RWPE2 (cell line): Measurements from ENCODE around the gene HEMK1.

ENCODE experiments used
- ATAC-seq: fragments of 200-7000 bp; cut with Tn5 transposase; 3 replicates; pipeline ENCODE4 v1.9.1; 2021; ENCODE audit warnings: low read depth
- DNase-seq: peaks from one replicate; pipeline ENCODE4 v3.0.0-alpha.2; 2020; ENCODE audit warnings: low spot score
- H3K27ac ChIP-seq: fragments of 450-650 bp; 2 replicates; pipeline ENCODE4 v1.5.1; 2017; ENCODE audit warnings: mild to moderate bottlenecking; ENCODE audit not compliant: poor library complexity, severe bottlenecking
- H3K27me3 ChIP-seq: fragments of 250-450 bp; sonication (Bioruptor Pico); 2 replicates; pipeline ENCODE4 v1.5.1; 2021; ENCODE audit warnings: mild to moderate bottlenecking, moderate library complexity; ENCODE audit not compliant: insufficient read depth, poor library complexity, severe bottlenecking
- H3K36me3 ChIP-seq: fragments of 250-450 bp; sonication (Bioruptor Pico); 2 replicates; pipeline ENCODE4 v1.5.1; 2020; ENCODE audit warnings: low read depth, mild to moderate bottlenecking, moderate library complexity
- H3K4me1 ChIP-seq: fragments of 250-450 bp; sonication (Bioruptor Pico); 2 replicates; pipeline ENCODE4 v1.5.1; 2021; ENCODE audit warnings: mild to moderate bottlenecking, moderate library complexity; ENCODE audit not compliant: insufficient read depth, poor library complexity, severe bottlenecking
- H3K4me3 ChIP-seq: fragments of 250-450 bp; sonication (Bioruptor Pico); 2 replicates; pipeline ENCODE4 v1.5.1; 2021; ENCODE audit warnings: mild to moderate bottlenecking, moderate library complexity; ENCODE audit not compliant: severe bottlenecking
- H3K9me3 ChIP-seq: fragments of 250-450 bp; sonication (Bioruptor Pico); 2 replicates; pipeline ENCODE4 v1.5.1; 2021; ENCODE audit warnings: mild to moderate bottlenecking, moderate library complexity; ENCODE audit not compliant: severe bottlenecking
- CTCF ChIP-seq: fragments of 450-650 bp; IDR thresholded peaks from one replicate; pipeline ENCODE4 v1.5.1; 2017; ENCODE audit warnings: mild to moderate bottlenecking, moderate library complexity; ENCODE audit not compliant: poor library complexity, severe bottlenecking

HEMK1 gene

GRCh38 chr3:50559702-50560101 lies 9.6 kb upstream of the HEMK1 start:
- Histone ChIP-seq H3K27ac (no peak overlapping the region), H3K36me3 (no peaks in the 10 kb centered on the region), H3K27me3 (no peaks in the 10 kb centered on the region), H3K9me3 (no peaks in the 10 kb centered on the region), H3K4me1 (peaks cover 7% of the 10 kb centered on the region), H3K4me3 (no peak overlapping the region)
- TF ChIP-seq CTCF: no peak
- DNase-seq: no peak
- ATAC-seq: no peak

- ATAC-seq (peak; percentile 59), DNase-seq (no peak)
- no peak for TF ChIP-seq CTCF
Measured at GRCh38 chr3:50562861-50563260, 6.5 kb upstream of the HEMK1 start.

GRCh38 chr3:50563867-50564266 lies 5.5 kb upstream of the HEMK1 start:
- H3K27ac ChIP-seq: no peak overlapping the region
- DNase-seq (no peak), ATAC-seq (no peak)
- no peak for TF ChIP-seq CTCF
- peaks cover 10% of the 10 kb centered on the region for H3K4me1 ChIP-seq
- H3K27me3 ChIP-seq: no peaks in the 10 kb centered on the region
- no peaks in the 10 kb centered on the region for H3K36me3 ChIP-seq
- no peak overlapping the region for H3K4me3 ChIP-seq
- H3K9me3 ChIP-seq: no peaks in the 10 kb centered on the region

More at GRCh38 chr3:50562861-50563260, 6.5 kb upstream of the HEMK1 start:
- Histone ChIP-seq H3K27me3 (no peaks in the 10 kb centered on the region), H3K4me3 (no peak overlapping the region), H3K36me3 (no peaks in the 10 kb centered on the region), H3K27ac (peak overlapping the region; percentile 15), H3K9me3 (no peaks in the 10 kb centered on the region), H3K4me1 (peaks cover 9% of the 10 kb centered on the region)

- TF ChIP-seq CTCF: no peak
- ATAC-seq (no peak), DNase-seq (no peak)
- Histone ChIP-seq H3K4me1 (peaks cover 10% of the 10 kb centered on the region), H3K27me3 (no peaks in the 10 kb centered on the region), H3K27ac (no peak overlapping the region), H3K4me3 (no peak overlapping the region), H3K36me3 (no peaks in the 10 kb centered on the region), H3K9me3 (no peaks in the 10 kb centered on the region)
Measured at GRCh38 chr3:50564321-50564720, 5.0 kb upstream of the HEMK1 start.

- Histone ChIP-seq H3K27me3 (no peaks in the 10 kb centered on the region), H3K4me3 (peak overlapping the region; percentile 51)
- no peak for ATAC-seq
Measured at GRCh38 chr3:50567011-50567385, 2.3 kb upstream of the HEMK1 start.

More at GRCh38 chr3:50567011-50567385, 2.3 kb upstream of the HEMK1 start:
- Histone ChIP-seq H3K9me3 (no peaks in the 10 kb centered on the region), H3K27ac (no peak overlapping the region), H3K4me1 (peaks cover 17% of the 10 kb centered on the region), H3K36me3 (no peaks in the 10 kb centered on the region)
- DNase-seq: no peak
- TF ChIP-seq CTCF: no peak
